WI38 (cell line): ENCODE results near the gene OSTN.
"Not testable (repeated sequence)": the region's sequence is repeated elsewhere in the genome, so short reads cannot be mapped to it uniquely, and the experiment has no call there.

Experiments
- H3K4me3 ChIP-seq: 2 replicates; pipeline ENCODE4 v1.5.1; 2011; ENCODE audit warnings: low read depth, mild to moderate bottlenecking, control low read depth, low read length
- CTCF ChIP-seq: IDR thresholded peaks from 2 replicates; pipeline ENCODE4 v1.5.1; 2012; ENCODE audit warnings: low read depth, mild to moderate bottlenecking, control low read depth, low read length

The OSTN gene

GRCh38 chr3:191263850-191264249 is 64.8 kb downstream of the OSTN start:
- no peak overlapping the region for H3K4me3 ChIP-seq
- no peak for TF ChIP-seq CTCF

GRCh38 chr3:191268737-191269136 is 69.7 kb downstream of the OSTN start:
- no peak overlapping the region for H3K4me3 ChIP-seq
- TF ChIP-seq CTCF, result no peak

DNA sequence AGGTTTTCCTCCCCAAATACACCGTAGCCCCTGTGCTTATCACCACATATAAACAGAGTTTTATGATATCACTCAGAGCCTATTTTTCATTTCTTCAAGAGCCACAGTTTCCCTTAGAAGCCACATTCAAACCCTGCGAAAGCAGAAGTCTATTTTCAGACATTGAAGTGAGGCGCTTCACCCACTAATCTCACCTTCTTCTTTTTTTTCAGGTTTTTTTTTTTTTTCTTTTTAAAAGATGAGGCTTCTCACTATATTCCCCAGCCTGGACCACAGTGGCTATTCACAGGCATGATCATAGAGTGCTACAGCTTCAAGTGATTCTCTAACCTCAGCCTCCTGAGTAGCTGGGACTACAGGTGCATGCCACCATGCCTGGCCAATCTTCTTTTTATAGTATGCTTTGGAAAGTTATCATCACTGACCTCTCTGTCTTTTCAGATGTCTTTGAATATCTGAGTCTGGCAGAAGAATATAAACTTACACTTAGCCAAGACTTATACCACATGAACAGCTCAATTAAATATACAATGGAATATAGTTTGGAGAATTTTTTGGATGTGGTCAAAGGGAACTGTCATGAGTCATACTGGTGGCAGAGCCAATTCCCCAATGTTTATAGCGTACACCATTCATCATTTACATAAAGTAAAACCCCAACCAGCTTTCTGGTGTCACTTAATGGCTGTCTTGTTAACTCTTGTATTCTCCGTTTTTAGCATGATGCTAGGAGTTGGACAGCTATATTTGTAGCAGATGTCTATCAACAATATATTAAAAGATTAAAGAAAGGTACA is 70.4 kb downstream of the OSTN start:
- no peak for TF ChIP-seq CTCF
- no peak overlapping the region for H3K4me3 ChIP-seq

GRCh38 chr3:191275244-191275643 is 76.2 kb downstream of the OSTN start:
- H3K4me3 ChIP-seq, result not testable (repeated sequence)

DNA sequence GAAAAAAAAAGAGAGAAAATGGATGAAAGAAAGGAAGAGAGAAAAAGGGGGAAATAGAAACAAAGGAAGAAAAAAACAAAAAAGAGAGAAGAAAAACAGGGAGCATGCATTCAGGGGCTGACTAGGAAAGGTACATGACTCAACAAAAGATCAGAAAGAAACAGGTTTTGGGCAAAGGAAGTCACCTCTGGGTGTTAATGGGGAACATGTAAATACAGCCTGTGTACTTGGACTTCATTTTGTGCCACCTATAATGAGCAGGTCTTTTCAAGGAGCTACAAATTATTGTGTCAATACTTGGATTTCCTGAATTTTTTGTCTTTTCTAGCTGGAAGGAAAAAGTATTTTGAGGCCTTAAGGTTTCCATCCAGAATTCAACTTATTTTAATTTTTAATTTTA is 76.7 kb downstream of the OSTN start:
- TF ChIP-seq CTCF, result no peak
- H3K4me3 ChIP-seq, result no peak overlapping the region

GRCh38 chr3:191280111-191280510 is 81.1 kb downstream of the OSTN start:
- TF ChIP-seq CTCF, result no peak
- H3K4me3 ChIP-seq, result no peak overlapping the region

GRCh38 chr3:191280882-191281281 is 81.8 kb downstream of the OSTN start:
- H3K4me3 ChIP-seq, result no peak overlapping the region

More at GRCh38 chr3:191280882-191281281, 81.8 kb downstream of the OSTN start:
- no peak for TF ChIP-seq CTCF
